Heart left ventricle (tissue), 13 donors: ENCODE results near the gene PCSK6.

Experiments used
- POLR2A ChIP-seq, 2 donors: fragments of 450-650 bp; IDR thresholded peaks; one replicate each; pipeline ENCODE4 v1.6.1; 2017; ENCODE audit warnings: antibody characterized with exemption in 2 of 2, mild to moderate bottlenecking in 2 of 2, moderate library complexity in 2 of 2
- TF ChIP-seq, protein P1 (sequence below), 12 donors: fragments of 200-600 bp; sonication (generic) in 4 of 12; IDR thresholded peaks; one replicate each; pipeline versions ENCODE4 v1.5.0 to v1.8.0; 2018 to 2022; ENCODE audit warnings: antibody characterized with exemption in 12 of 12, mild to moderate bottlenecking in 5 of 12
- donor health status: ischemic (EF 13 %, LVEDD 7.1; RV severe dilation, severe dysfunction).
- donor health status: DM: no; HTN: yes; CAD: no.
- donor health status: DM: no; HTN: no; CAD: no.
- donor health status: ischemic (EF 25% LVEDD 6.9; RV normal size, moderate dysfunction).
- donor health status: ischemic (EF 25% LVEDD 5.7; RV mildly dilated, moderate dysfunction).
- donor health status: ischemic (EF 35%, LVEDD 5.7; RV mildly dilated, moderate dysfunction).
- donor health status: nonischemic (EF 11% LVEDD 7.7; RV severe dilation, severe dysfunction).
- donor health status: DM: yes; HTN: yes; CAD: no.
- donor health status: PGD.
- donor health status: ischemic (EF 29% LVEDD 5.4; RV normal size, mild dysfunction).
- donor health status: nonischemic (EF 23%, LVEDD 6.1; RV moderate dilation, normal function).

DNA sequence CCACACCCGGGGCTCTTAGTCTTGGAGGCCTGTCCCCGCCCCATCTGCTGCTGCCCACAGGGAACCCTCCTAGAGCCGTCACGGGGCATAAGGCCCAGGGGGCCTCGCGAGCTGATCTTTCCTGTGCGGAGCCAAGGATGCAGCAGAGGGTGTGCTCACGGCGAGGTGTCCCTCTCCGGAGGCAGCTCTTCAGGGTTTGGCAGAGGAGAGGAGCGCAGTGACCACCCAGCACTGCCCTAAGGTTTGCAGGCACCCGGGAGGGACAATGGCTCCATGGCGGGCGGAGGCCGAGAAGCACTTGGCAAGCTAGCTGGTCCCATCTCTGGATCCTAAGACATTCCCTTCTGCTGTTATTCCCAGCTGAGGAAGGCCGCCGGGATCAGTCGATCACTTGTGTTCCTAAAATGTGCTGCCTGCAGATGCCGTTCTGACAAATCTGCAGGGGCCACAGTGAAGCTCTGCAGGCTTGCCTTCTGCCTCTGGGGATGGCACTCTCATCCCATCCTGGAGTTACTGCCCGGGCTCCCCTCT, 47.4 kb upstream of the PCSK6 start:
- TF ChIP-seq, protein P1, sequence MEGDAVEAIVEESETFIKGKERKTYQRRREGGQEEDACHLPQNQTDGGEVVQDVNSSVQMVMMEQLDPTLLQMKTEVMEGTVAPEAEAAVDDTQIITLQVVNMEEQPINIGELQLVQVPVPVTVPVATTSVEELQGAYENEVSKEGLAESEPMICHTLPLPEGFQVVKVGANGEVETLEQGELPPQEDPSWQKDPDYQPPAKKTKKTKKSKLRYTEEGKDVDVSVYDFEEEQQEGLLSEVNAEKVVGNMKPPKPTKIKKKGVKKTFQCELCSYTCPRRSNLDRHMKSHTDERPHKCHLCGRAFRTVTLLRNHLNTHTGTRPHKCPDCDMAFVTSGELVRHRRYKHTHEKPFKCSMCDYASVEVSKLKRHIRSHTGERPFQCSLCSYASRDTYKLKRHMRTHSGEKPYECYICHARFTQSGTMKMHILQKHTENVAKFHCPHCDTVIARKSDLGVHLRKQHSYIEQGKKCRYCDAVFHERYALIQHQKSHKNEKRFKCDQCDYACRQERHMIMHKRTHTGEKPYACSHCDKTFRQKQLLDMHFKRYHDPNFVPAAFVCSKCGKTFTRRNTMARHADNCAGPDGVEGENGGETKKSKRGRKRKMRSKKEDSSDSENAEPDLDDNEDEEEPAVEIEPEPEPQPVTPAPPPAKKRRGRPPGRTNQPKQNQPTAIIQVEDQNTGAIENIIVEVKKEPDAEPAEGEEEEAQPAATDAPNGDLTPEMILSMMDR (IDR thresholded peaks at IDR 0.05): no peak
- TF ChIP-seq POLR2A (IDR thresholded peaks at IDR 0.05): no peak
